AG10803 (cell line): ENCODE data around the gene LRG1.

Experiments used
- DNase-seq: peaks from one replicate; pipeline ENCODE4 v3.0.0; 2010; ENCODE audit warnings: low read depth
- H3K4me3 ChIP-seq: 2 replicates; pipeline ENCODE4 v1.5.1; 2011; ENCODE audit warnings: mild to moderate bottlenecking, low read length, control low read depth
- CTCF ChIP-seq: conservative IDR thresholded peaks from 2 replicates; pipeline ENCODE4 v1.5.1; 2011; ENCODE audit warnings: mild to moderate bottlenecking, low read length, control low read depth, inconsistent platforms

Gene LRG1

GRCh38 chr19:4539169-4539692 is 605 bp downstream of the LRG1 start:
- no peak for DNase-seq
- no peak for TF ChIP-seq CTCF
- H3K4me3 ChIP-seq: no peak overlapping the region

GRCh38 chr19:4538601-4538954 is 1.3 kb downstream of the LRG1 start:
- no peak overlapping the region for H3K4me3 ChIP-seq
- DNase-seq: no peak
- TF ChIP-seq CTCF: no peak

- no peak for TF ChIP-seq CTCF
- no peak overlapping the region for H3K4me3 ChIP-seq
- DNase-seq: no peak
Measured at GRCh38 chr19:4537953-4538600, 1.8 kb downstream of the LRG1 start.

GRCh38 chr19:4536798-4537197 is 3.0 kb downstream of the LRG1 start:
- no peak for DNase-seq
- no peak for TF ChIP-seq CTCF

GRCh38 chr19:4534836-4535658 is 4.8 kb downstream of the LRG1 start, which contains the start of gene PLIN5:
Gene PLIN5 (minus strand): TSS chr19:4535224. CDS start chr19:4534074, 1,150 bp downstream.
- no peak within 1 kb of the TSS for H3K4me3 ChIP-seq
- no peak for DNase-seq
- no peak for TF ChIP-seq CTCF

More at GRCh38 chr19:4536798-4537197, 3.0 kb downstream of the LRG1 start:
- no peak overlapping the region for H3K4me3 ChIP-seq

- no peak overlapping the region for H3K4me3 ChIP-seq
- TF ChIP-seq CTCF: no peak
- no peak for DNase-seq
Measured at GRCh38 chr19:4533835-4534424, 5.9 kb downstream of the LRG1 start.
